ENCODE measurements around the gene CHP1.

DNA sequence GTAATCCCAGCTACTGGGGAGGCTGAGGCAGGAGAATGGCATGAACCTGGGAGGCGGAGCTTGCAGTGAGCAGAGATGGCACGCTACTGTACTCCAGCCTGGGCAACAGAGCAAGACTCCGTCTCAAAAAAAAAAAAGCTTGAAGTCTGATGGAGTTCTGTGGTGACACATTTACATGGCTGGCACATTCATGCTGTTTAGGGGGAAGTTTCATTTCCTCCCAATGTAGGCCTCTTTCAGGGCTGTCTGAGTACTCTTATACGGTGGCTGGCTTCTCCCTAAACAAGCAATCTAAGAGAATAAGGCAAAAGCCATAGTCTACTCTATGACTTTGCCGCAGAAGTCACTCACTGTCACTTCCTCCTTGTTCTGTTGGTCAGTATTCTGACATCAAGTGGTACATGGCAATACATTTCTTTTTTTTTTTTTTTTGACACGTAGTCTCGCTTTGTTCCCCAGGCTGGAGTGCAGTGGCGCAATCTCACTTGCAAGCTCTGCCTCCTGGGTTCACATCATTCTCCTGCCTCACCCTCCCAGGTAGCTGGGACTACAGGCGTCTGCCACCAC is 60.1 kb downstream of the CHP1 start:
- TF ChIP-seq TCF12 (IDR thresholded peaks at IDR 0.05), result no peak
- no peak for TF ChIP-seq FOXM1 (IDR thresholded peaks at IDR 0.05; ENCODE audit: low read depth)
- TF ChIP-seq, protein P1, sequence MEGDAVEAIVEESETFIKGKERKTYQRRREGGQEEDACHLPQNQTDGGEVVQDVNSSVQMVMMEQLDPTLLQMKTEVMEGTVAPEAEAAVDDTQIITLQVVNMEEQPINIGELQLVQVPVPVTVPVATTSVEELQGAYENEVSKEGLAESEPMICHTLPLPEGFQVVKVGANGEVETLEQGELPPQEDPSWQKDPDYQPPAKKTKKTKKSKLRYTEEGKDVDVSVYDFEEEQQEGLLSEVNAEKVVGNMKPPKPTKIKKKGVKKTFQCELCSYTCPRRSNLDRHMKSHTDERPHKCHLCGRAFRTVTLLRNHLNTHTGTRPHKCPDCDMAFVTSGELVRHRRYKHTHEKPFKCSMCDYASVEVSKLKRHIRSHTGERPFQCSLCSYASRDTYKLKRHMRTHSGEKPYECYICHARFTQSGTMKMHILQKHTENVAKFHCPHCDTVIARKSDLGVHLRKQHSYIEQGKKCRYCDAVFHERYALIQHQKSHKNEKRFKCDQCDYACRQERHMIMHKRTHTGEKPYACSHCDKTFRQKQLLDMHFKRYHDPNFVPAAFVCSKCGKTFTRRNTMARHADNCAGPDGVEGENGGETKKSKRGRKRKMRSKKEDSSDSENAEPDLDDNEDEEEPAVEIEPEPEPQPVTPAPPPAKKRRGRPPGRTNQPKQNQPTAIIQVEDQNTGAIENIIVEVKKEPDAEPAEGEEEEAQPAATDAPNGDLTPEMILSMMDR (IDR thresholded peaks at IDR 0.05), result no peak
- TF ChIP-seq, protein P2, sequence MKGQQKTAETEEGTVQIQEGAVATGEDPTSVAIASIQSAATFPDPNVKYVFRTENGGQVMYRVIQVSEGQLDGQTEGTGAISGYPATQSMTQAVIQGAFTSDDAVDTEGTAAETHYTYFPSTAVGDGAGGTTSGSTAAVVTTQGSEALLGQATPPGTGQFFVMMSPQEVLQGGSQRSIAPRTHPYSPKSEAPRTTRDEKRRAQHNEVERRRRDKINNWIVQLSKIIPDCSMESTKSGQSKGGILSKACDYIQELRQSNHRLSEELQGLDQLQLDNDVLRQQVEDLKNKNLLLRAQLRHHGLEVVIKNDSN (IDR thresholded peaks at IDR 0.05; ENCODE audit: borderline replicate concordance, low read depth), result no peak
- TF ChIP-seq EZH2phosphoT487 (IDR thresholded peaks at IDR 0.05; ENCODE audit: borderline replicate concordance, low read depth), result no peak

Measured in SK-N-SH (cell line).